Testis (tissue), 3 donors: ENCODE results near the gene METTL16. TPM values are rescaled to one million over a fixed set of nuclear protein-coding genes. Genes with fewer than 3 reads are reported as not detected.

Experiments
- DNase-seq: peaks from one replicate; pipeline ENCODE4 v3.0.0-alpha.2; 2019
- H3K27ac ChIP-seq, 2 donors: fragments of 200-600 bp; sonication (generic); one replicate each; pipeline ENCODE4 v1.5.1; 2019
- H3K27me3 ChIP-seq: fragments of 200-600 bp; sonication (generic); one replicate; pipeline ENCODE4 v1.5.1; 2019
- H3K36me3 ChIP-seq: fragments of 200-600 bp; sonication (generic); one replicate; pipeline ENCODE4 v1.5.1; 2017; ENCODE audit warnings: low read depth; ENCODE audit errors: missing control alignments
- H3K4me1 ChIP-seq: fragments of 200-600 bp; sonication (generic); one replicate; pipeline ENCODE4 v1.5.1; 2019
- H3K4me3 ChIP-seq, 2 donors: fragments of 200-600 bp; sonication (generic); one replicate each; pipeline ENCODE4 v1.5.1; 2017 to 2019
- H3K9me3 ChIP-seq: fragments of 200-600 bp; sonication (generic); one replicate; pipeline ENCODE4 v1.5.1; 2017
- POLR2A ChIP-seq: fragments of 450-650 bp; IDR thresholded peaks from one replicate; pipeline ENCODE4 v1.6.1; 2017; ENCODE audit warnings: antibody characterized with exemption, mild to moderate bottlenecking, moderate library complexity
- WGBS, 2 donors: methylation state at CpG; one replicate each; pipeline ENCODE4 v1.1.5; 2018; 5-methylcytosine and 5-hydroxymethylcytosine counted together
- intact Hi-C: fragments of 100-400 bp; cut with DNase I; formaldehyde crosslinking; loops from one replicate; pipeline ENCODE4 v1.15.1; 2023; ENCODE audit warnings: low total_unique reads
- polyA plus RNA-seq: library from polyadenylated mRNA; stranded (reverse); fragments of 350-450 nt; fragmentation: Illumina TruSeq; extraction: RNeasy Lipid Tissue Mini Kit (QIAGEN cat#74804); gene quantifications from one replicate; pipeline ENCODE4 v1.2.3, GENCODE V29; 2014; ENCODE audit warnings: low read depth, low replicate concordance; ENCODE audit not compliant: insufficient read depth
- total RNA-seq, 2 donors: library from RNA; depleted of rRNA; stranded (reverse); fragments of >200 nt; gene quantifications; one replicate each; pipeline ENCODE4 v1.2.3, GENCODE V29; 2016
- TF ChIP-seq, protein P1 (sequence below), 3 experiments: fragments of 450-650 bp in 2 of 3; fragments of 200-600 bp in 1 of 3; sonication (generic) in 1 of 3; IDR thresholded peaks; one replicate each; pipeline ENCODE4 v1.5.1; 2016 to 2019; ENCODE audit warnings: antibody characterized with exemption in 3 of 3, mild to moderate bottlenecking in 2 of 3, moderate library complexity in 1 of 3

METTL16 gene
- total and polyA plus RNA-seq, 3 donors from 2014 or later, result 23.1 to 53.6 (median 42.7) TPM

DNA sequence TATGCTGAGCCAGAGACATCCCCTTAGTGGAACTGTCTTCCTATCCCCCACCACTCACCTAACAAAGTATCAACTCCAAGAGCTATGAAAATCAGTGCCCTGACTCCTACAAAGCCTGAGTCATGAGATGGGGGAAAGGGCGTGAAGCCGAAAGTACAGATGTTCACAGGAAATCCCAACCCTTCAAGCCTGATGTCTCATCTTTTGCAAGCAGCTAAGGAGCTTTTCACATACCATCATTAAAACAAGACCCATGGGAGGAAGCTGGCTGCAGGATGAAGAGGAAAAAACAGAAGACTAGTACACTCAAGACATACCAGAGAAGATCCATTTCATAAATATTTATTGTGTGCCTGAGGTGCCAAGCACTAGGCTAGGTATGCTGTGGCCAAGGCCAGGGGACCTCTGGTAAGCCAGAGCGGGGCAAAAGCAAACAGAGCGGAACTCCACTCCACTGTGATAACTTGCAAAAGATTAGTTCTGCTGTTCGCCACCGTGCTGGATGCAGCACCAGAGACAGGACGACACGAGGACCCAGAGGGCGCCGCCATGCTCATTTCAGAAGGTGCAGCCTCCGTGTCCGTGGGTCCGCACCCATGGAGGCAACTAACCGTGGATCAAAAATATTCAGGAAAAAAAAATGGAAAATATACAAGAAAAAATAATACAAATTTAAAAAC, 106.3 kb downstream of the METTL16 start:
- DNase-seq, result peak; percentile 36
- peak overlapping the region; percentile 23 to 85 for H3K27ac ChIP-seq
- intact Hi-C loops, result no loop called here
- no peaks in the 10 kb centered on the region for H3K36me3 ChIP-seq
- no peaks in the 10 kb centered on the region for H3K27me3 ChIP-seq
- no peak overlapping the region for H3K4me3 ChIP-seq
- WGBS, 2 donors, result 60 to 61% methylated on average over 14 of the region's 14 CpGs
- peaks cover 41% of the 10 kb centered on the region for H3K4me1 ChIP-seq
- TF ChIP-seq, protein P1, sequence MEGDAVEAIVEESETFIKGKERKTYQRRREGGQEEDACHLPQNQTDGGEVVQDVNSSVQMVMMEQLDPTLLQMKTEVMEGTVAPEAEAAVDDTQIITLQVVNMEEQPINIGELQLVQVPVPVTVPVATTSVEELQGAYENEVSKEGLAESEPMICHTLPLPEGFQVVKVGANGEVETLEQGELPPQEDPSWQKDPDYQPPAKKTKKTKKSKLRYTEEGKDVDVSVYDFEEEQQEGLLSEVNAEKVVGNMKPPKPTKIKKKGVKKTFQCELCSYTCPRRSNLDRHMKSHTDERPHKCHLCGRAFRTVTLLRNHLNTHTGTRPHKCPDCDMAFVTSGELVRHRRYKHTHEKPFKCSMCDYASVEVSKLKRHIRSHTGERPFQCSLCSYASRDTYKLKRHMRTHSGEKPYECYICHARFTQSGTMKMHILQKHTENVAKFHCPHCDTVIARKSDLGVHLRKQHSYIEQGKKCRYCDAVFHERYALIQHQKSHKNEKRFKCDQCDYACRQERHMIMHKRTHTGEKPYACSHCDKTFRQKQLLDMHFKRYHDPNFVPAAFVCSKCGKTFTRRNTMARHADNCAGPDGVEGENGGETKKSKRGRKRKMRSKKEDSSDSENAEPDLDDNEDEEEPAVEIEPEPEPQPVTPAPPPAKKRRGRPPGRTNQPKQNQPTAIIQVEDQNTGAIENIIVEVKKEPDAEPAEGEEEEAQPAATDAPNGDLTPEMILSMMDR (IDR thresholded peaks at IDR 0.05), result no peak
- TF ChIP-seq POLR2A, result no peak
- no peaks in the 10 kb centered on the region for H3K9me3 ChIP-seq

DNA sequence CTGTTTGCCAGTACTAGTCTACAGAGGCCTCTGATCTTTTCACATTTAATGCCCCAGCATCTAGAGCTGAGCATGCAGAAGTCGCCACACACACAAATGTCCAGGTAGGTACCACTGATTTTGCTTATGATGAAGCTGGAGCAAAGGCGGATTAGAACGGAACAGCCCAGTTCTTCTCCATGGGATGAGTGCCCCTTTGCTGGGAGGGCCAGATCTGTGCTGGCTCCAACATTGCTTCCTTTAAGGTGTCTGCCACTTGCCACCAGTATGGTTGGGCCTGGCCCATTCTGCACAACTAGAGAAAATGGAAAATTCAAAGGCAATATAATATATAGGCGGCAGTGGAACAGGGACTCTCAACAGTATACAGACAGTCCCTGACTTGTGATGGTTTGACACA, 108.6 kb downstream of the METTL16 start:
- DNase-seq, result no peak
- H3K27me3 ChIP-seq, result no peaks in the 10 kb centered on the region
- intact Hi-C loops, result no loop called here
- no peaks in the 10 kb centered on the region for H3K36me3 ChIP-seq
- peaks cover 49% of the 10 kb centered on the region for H3K4me1 ChIP-seq
- TF ChIP-seq, protein P1 (IDR thresholded peaks at IDR 0.05), result no peak
- no peak for TF ChIP-seq POLR2A
- 58 to 72% methylated on average over 3 to 4 of the region's 4 CpGs for WGBS, 2 donors
- no peak overlapping the region for H3K4me3 ChIP-seq
- H3K9me3 ChIP-seq, result no peaks in the 10 kb centered on the region
- no peak overlapping the region for H3K27ac ChIP-seq

DNA sequence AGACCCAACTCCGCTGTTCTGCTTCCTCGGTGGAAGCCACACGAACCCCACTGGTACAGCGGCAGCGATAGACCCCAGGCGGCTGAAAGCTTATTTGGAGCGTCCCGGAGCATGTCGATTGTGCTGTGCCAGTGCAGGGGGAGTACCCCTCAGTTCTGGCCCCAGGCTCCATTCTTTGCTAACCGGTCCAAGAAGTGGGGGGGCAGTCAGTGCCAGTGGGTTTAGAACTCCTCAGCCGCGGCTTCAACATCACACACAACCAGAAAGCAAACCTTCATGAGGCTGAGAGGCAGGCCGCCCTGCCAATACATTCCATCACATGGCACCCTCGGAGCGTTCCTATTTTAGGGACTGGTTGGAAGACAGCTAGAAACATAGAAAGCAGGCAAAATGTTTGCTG, 109.1 kb downstream of the METTL16 start:
- H3K9me3 ChIP-seq, result no peaks in the 10 kb centered on the region
- no peak for DNase-seq
- no peaks in the 10 kb centered on the region for H3K36me3 ChIP-seq
- H3K27ac ChIP-seq, result peak overlapping the region; percentile 94 to 99
- no peaks in the 10 kb centered on the region for H3K27me3 ChIP-seq
- no peak for TF ChIP-seq POLR2A
- TF ChIP-seq, protein P1 (IDR thresholded peaks at IDR 0.05), result no peak
- WGBS, 2 donors, result 15 to 20% methylated on average over 14 to 15 of the region's 15 CpGs
- H3K4me1 ChIP-seq, result peaks cover 53% of the 10 kb centered on the region
- intact Hi-C loops, result no loop called here
- H3K4me3 ChIP-seq, result peak overlapping the region; percentile 93 to 97

DNA sequence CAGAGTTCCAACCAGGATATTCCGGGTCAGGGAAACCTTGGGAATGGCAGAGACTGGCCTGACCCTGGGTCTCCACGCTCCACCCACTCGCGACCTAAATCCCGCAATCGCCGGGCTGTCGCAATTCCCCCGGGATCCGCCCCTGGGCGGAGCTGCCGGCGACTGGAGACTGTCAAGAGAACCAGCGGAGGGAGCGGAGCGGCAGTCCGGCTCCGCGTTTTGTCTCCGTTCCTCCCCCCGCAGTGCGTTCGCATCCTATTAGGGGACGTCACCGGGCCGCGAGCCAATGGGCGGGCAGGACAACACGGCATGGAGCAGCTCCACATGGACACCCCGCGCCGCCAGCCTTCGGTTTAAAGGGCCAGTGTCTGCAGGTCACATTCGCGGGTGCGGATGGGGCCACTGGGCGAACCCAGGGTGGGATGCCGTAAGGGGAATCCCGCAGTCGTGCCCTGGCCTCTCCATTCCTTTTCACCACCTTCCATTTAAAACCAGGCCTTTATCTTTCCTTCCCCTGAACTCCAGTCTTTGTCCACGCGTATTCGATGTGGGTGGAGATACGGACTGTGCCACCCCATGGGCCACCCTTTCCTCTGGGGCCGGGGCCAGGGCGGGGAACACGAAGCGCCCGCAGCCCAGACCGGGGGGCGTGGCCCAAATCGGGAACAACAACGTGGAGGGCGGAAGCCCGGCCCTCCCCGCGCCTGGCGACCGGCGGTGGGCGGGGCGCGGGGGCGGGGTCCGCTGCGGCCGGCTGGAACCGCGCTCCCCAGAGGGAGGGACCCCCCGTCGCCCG, 110.1 kb downstream of the METTL16 start:
- TF ChIP-seq POLR2A, result no peak
- TF ChIP-seq, protein P1 (IDR thresholded peaks at IDR 0.05), result peak in 2 of 3 experiments; percentile 33 to 44
- WGBS, 2 donors, result 1 to 2% methylated on average over 23 to 58 of the region's 72 CpGs
- no peaks in the 10 kb centered on the region for H3K27me3 ChIP-seq

More for the DNA sequence above, 110.1 kb downstream of the METTL16 start:
- DNase-seq, result peak; percentile 100
- Histone ChIP-seq H3K4me3 (peak overlapping the region; percentile 93 to 97), H3K36me3 (no peaks in the 10 kb centered on the region), H3K4me1 (peaks cover 55% of the 10 kb centered on the region), H3K27ac (peak overlapping the region; percentile 94 to 99), H3K9me3 (no peaks in the 10 kb centered on the region)
- intact Hi-C loops, result no loop called here
